CD4-positive, alpha-beta T cell treated with Interleukin-17A for 1 hour (primary cell): ENCODE data around the gene CEP112.
"Not testable (repeated sequence)": the region's sequence is repeated elsewhere in the genome, so short reads cannot be mapped to it uniquely, and the experiment has no call there.

Source experiments
- DNase-seq: peaks from one replicate; pipeline ENCODE4 v3.0.0-alpha.2; 2020

The CEP112 gene

GRCh38 chr17:65813306-65813705 lies 378.6 kb downstream of the CEP112 start:
- no peak for DNase-seq

GRCh38 chr17:65811043-65811442 lies 380.9 kb downstream of the CEP112 start:
- no peak for DNase-seq

GRCh38 chr17:65809366-65809765 lies 382.6 kb downstream of the CEP112 start:
- no peak for DNase-seq

GRCh38 chr17:65808566-65808965 lies 383.4 kb downstream of the CEP112 start:
- DNase-seq: not testable (repeated sequence)

GRCh38 chr17:65807361-65807760 lies 384.6 kb downstream of the CEP112 start:
- no peak for DNase-seq

GRCh38 chr17:65801513-65801912 lies 390.4 kb downstream of the CEP112 start:
- no peak for DNase-seq

GRCh38 chr17:65800655-65801054 lies 391.3 kb downstream of the CEP112 start:
- no peak for DNase-seq

- no peak for DNase-seq
Observed at GRCh38 chr17:65799869-65800268, 392.1 kb downstream of the CEP112 start.

GRCh38 chr17:65799454-65799853 lies 392.5 kb downstream of the CEP112 start:
- no peak for DNase-seq

- DNase-seq: peak; percentile 1
Observed at GRCh38 chr17:65797809-65798208, 394.1 kb downstream of the CEP112 start.

GRCh38 chr17:65797101-65797500 lies 394.8 kb downstream of the CEP112 start:
- no peak for DNase-seq

GRCh38 chr17:65794572-65794971 lies 397.4 kb downstream of the CEP112 start:
- peak; percentile 21 for DNase-seq

- DNase-seq: no peak
Observed at GRCh38 chr17:65790241-65790640, 401.7 kb downstream of the CEP112 start.

GRCh38 chr17:65787503-65787902 lies 404.4 kb downstream of the CEP112 start:
- DNase-seq: no peak

- DNase-seq: no peak
Observed at GRCh38 chr17:65786479-65786878, 405.5 kb downstream of the CEP112 start.

GRCh38 chr17:65785109-65785508 lies 406.8 kb downstream of the CEP112 start:
- DNase-seq: no peak

GRCh38 chr17:65783845-65784334 lies 408.0 kb downstream of the CEP112 start:
- DNase-seq: no peak

- not testable (repeated sequence) for DNase-seq
Observed at GRCh38 chr17:65782104-65782706, 409.7 kb downstream of the CEP112 start.

GRCh38 chr17:65780111-65780510 lies 411.8 kb downstream of the CEP112 start:
- DNase-seq: no peak

GRCh38 chr17:65776890-65777289 lies 415.0 kb downstream of the CEP112 start:
- DNase-seq: no peak

- DNase-seq: no peak
Observed at GRCh38 chr17:65774787-65775186, 417.1 kb downstream of the CEP112 start.

GRCh38 chr17:65772989-65773388 lies 418.9 kb downstream of the CEP112 start:
- no peak for DNase-seq

- no peak for DNase-seq
Observed at GRCh38 chr17:65771704-65772103, 420.2 kb downstream of the CEP112 start.

GRCh38 chr17:65763786-65764185 lies 428.1 kb downstream of the CEP112 start:
- DNase-seq: no peak

- no peak for DNase-seq
Observed at GRCh38 chr17:65762973-65763372, 429.0 kb downstream of the CEP112 start.
